Stimulated activated CD8-positive, alpha-beta memory T cell treated with anti-CD3 and anti-CD28 coated beads, Interleukin-12 subunit alpha, Interleukin-12 subunit beta, amount 100 ng/mL, for 4 hours (primary cell): ENCODE data around the gene KIF6.
A peak's percentile ranks its signal among the peaks of the same experiment; 100 is the strongest.

Experiments used
- DNase-seq: peaks from one replicate; pipeline ENCODE4 v3.0.0-alpha.2; 2020; ENCODE audit warnings: low read depth

The KIF6 gene

GRCh38 chr6:39378175-39378959, 346.8 kb downstream of the KIF6 start:
- no peak for DNase-seq

GRCh38 chr6:39377539-39377950, 347.7 kb downstream of the KIF6 start:
- DNase-seq, result no peak

- no peak for DNase-seq
Measured at GRCh38 chr6:39375405-39375804, 349.8 kb downstream of the KIF6 start.

- DNase-seq, result no peak
Measured at GRCh38 chr6:39370390-39370789, 354.8 kb downstream of the KIF6 start.

- no peak for DNase-seq
Measured at GRCh38 chr6:39369987-39370386, 355.2 kb downstream of the KIF6 start.

GRCh38 chr6:39367700-39368099, 357.5 kb downstream of the KIF6 start:
- no peak for DNase-seq

GRCh38 chr6:39366931-39367618, 358.1 kb downstream of the KIF6 start:
- no peak for DNase-seq

- no peak for DNase-seq
Measured at GRCh38 chr6:39365281-39366074, 359.7 kb downstream of the KIF6 start.

GRCh38 chr6:39363280-39363679, 361.9 kb downstream of the KIF6 start:
- DNase-seq, result no peak

- no peak for DNase-seq
Measured at GRCh38 chr6:39362487-39362865, 362.7 kb downstream of the KIF6 start.

GRCh38 chr6:39361657-39362486, 363.3 kb downstream of the KIF6 start:
- DNase-seq, result peak; percentile 2

- no peak for DNase-seq
Measured at GRCh38 chr6:39360378-39360777, 364.8 kb downstream of the KIF6 start.

GRCh38 chr6:39357998-39358686, 367.1 kb downstream of the KIF6 start:
- no peak for DNase-seq

GRCh38 chr6:39353698-39354315, 371.4 kb downstream of the KIF6 start:
- no peak for DNase-seq

GRCh38 chr6:39350723-39351505, 374.3 kb downstream of the KIF6 start:
- no peak for DNase-seq

- no peak for DNase-seq
Measured at GRCh38 chr6:39348740-39349139, 376.5 kb downstream of the KIF6 start.

GRCh38 chr6:39347906-39348585, 377.2 kb downstream of the KIF6 start:
- no peak for DNase-seq

GRCh38 chr6:39347206-39347605, 378.0 kb downstream of the KIF6 start:
- no peak for DNase-seq

- no peak for DNase-seq
Measured at GRCh38 chr6:39344821-39345280, 380.4 kb downstream of the KIF6 start.
